ENCODE measurements around the gene EPAS1. TPM values are rescaled to one million over a fixed set of nuclear protein-coding genes. Genes with fewer than 3 reads are reported as not detected.

The EPAS1 gene
- total RNA-seq, 1 donor from 2014 or later: 4.4 TPM

DNA sequence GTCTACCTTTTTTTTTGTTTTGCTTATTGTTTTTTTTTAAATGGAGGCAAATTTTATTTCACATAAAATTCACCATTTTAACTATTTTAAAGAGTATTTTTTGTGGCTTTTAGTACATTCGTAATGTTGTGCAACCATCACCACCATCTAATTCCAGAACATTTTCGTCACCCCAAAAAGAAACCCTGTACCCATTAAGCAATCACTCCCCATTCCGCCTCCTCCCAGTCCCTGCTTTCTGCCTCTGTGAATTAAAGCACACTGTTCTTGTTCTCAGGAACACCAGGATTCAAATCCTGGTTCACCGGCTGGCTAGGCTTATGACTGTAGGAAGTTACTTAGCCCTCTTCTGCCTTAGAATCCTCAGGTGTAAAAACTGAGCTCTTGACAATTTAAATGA lies 36.9 kb upstream of the EPAS1 start:
- TF ChIP-seq, protein P1, sequence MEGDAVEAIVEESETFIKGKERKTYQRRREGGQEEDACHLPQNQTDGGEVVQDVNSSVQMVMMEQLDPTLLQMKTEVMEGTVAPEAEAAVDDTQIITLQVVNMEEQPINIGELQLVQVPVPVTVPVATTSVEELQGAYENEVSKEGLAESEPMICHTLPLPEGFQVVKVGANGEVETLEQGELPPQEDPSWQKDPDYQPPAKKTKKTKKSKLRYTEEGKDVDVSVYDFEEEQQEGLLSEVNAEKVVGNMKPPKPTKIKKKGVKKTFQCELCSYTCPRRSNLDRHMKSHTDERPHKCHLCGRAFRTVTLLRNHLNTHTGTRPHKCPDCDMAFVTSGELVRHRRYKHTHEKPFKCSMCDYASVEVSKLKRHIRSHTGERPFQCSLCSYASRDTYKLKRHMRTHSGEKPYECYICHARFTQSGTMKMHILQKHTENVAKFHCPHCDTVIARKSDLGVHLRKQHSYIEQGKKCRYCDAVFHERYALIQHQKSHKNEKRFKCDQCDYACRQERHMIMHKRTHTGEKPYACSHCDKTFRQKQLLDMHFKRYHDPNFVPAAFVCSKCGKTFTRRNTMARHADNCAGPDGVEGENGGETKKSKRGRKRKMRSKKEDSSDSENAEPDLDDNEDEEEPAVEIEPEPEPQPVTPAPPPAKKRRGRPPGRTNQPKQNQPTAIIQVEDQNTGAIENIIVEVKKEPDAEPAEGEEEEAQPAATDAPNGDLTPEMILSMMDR (IDR thresholded peaks at IDR 0.05; ENCODE audit: unreplicated experiment): no peak
- Mint-ChIP-seq H3K36me3 (no peaks in the 10 kb centered on the region), H3K4me1 (peaks cover 3% of the 10 kb centered on the region), H3K27me3 (ENCODE audit: low read depth) (no peaks in the 10 kb centered on the region), H3K27ac (no peak overlapping the region), H3K9me3 (no peaks in the 10 kb centered on the region), H3K4me3 (no peak overlapping the region)
- no peak for DNase-seq (ENCODE audit: low spot score in 2 of 2, unreplicated experiment in 2 of 2)

DNA sequence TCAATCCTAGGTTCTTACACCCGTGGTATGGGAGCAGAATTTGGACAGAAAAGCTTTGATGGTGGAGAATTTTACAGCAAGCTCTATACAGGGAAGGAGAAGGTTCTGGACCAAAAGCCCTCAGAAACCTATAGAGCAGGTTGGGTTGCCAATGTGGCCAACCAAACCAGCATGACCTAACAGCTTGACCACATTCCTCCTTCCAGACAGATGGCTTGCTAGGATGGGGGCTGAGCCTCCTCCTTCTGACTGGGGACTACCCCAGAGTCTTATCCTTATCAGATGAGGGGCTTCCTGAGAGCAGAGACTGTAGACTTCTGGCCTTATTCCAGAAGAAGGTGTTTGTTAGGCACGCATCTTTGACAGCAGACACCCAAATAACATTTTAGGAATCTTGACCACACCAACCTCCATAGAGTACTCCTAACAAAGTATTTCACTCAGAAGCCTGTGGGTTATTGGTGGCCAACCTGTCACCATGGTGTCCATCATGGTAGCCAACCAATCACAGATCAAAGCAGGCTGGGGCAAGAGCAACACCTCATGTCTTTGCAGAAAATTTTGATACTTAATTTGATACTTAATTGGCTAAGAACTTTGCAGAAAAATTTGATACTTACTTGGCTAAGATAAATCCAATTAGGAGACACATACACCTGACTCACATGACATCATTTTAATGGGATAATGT lies 34.8 kb upstream of the EPAS1 start:
- no peak overlapping the region for H3K27ac Mint-ChIP-seq

DNA sequence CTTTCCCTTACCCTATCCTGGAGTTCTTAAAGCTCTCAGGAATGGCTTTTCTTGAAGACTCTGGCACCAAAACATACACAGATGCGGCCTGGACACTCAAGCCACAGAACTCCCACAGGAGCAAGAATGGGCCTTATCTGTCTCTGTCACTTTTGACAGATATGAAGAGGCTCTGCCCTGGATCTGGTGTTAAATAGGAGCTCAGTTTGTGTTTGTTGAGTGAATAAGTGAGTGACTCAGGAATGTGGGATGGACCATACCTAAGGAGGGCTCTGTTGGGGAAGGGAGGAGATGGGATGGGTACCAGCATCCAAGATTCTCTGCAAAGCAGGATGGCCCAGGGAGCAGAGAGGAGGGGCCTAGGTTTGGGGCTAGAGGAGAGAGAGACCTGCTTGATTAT lies 33.9 kb upstream of the EPAS1 start:
- no peak overlapping the region for H3K4me3 Mint-ChIP-seq
- TF ChIP-seq, protein P1 (IDR thresholded peaks at IDR 0.05; ENCODE audit: unreplicated experiment): no peak
- peaks cover 6% of the 10 kb centered on the region for H3K4me1 Mint-ChIP-seq
- no peaks in the 10 kb centered on the region for H3K27me3 Mint-ChIP-seq (ENCODE audit: low read depth)
- no peak for DNase-seq (ENCODE audit: low spot score in 2 of 2, unreplicated experiment in 2 of 2)
- no peak overlapping the region for H3K27ac Mint-ChIP-seq
- no peaks in the 10 kb centered on the region for H3K9me3 Mint-ChIP-seq
- H3K36me3 Mint-ChIP-seq: no peaks in the 10 kb centered on the region

More for the DNA sequence above, 34.8 kb upstream of the EPAS1 start:
- no peaks in the 10 kb centered on the region for H3K36me3 Mint-ChIP-seq
- TF ChIP-seq, protein P1 (IDR thresholded peaks at IDR 0.05; ENCODE audit: unreplicated experiment): no peak
- peaks cover 3% of the 10 kb centered on the region for H3K4me1 Mint-ChIP-seq
- H3K27me3 Mint-ChIP-seq (ENCODE audit: low read depth): no peaks in the 10 kb centered on the region
- no peak for DNase-seq (ENCODE audit: low spot score in 2 of 2, unreplicated experiment in 2 of 2)
- no peaks in the 10 kb centered on the region for H3K9me3 Mint-ChIP-seq
- H3K4me3 Mint-ChIP-seq: no peak overlapping the region

DNA sequence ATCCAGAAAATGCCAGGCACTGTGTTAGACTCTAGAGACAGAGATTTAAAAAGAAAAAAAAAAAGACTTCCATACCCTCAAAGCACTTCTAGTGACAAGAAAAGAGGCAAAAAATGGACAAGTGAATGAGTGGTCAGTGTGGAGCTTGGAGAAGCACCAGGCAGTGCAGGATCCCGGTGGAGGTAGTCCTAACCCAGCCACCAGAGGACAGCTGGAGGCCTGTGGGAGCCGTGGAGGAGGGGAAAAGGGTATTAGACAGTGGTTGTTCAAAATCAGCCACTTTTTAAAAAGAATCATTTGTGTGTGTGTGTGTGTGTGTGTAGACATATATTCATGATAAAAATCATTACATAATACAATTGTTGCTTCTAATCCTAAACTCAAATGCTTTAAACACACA lies 32.8 kb upstream of the EPAS1 start:
- Mint-ChIP-seq H3K4me1 (peaks cover 4% of the 10 kb centered on the region), H3K27me3 (ENCODE audit: low read depth) (no peaks in the 10 kb centered on the region), H3K4me3 (no peak overlapping the region), H3K27ac (no peak overlapping the region), H3K36me3 (no peaks in the 10 kb centered on the region), H3K9me3 (no peaks in the 10 kb centered on the region)
- DNase-seq (ENCODE audit: low spot score in 2 of 2, unreplicated experiment in 2 of 2): no peak
- TF ChIP-seq, protein P1 (IDR thresholded peaks at IDR 0.05; ENCODE audit: unreplicated experiment): no peak

DNA sequence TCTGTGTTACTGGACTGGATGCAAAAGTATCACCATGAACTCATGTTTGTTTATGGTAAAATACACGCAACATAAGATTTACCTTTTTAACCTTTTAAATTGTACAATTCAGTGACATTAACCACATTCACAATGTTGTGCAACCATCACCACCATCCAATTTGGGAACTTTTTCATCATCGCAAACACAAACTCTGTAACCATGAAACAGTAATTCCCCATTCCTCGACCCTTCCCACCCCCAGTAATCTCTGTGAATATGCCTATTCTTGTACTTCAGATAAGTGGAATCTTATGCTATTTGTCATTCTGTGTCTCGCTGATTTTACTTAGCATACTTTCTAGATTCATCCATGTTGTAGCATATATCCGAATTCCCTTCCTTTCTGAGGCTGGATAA lies 31.1 kb upstream of the EPAS1 start:
- no peaks in the 10 kb centered on the region for H3K9me3 Mint-ChIP-seq
- H3K27me3 Mint-ChIP-seq (ENCODE audit: low read depth): no peaks in the 10 kb centered on the region
- no peaks in the 10 kb centered on the region for H3K36me3 Mint-ChIP-seq
- H3K4me3 Mint-ChIP-seq: no peak overlapping the region
- no peak for DNase-seq (ENCODE audit: low spot score in 2 of 2, unreplicated experiment in 2 of 2)
- TF ChIP-seq, protein P1 (IDR thresholded peaks at IDR 0.05; ENCODE audit: unreplicated experiment): no peak
- H3K27ac Mint-ChIP-seq: no peak overlapping the region
- H3K4me1 Mint-ChIP-seq: peaks cover 2% of the 10 kb centered on the region

Data from mesothelial cell of epicardium (in vitro differentiated cells).